VCaP (cell line): ENCODE data around the gene NACC2.

Experiments used
- H3K27ac ChIP-seq: fragments of 450-650 bp; 2 replicates; pipeline ENCODE4 v1.5.1; 2017
- TF ChIP-seq, protein P1 (sequence below): fragments of 450-650 bp; conservative IDR thresholded peaks from 2 replicates; pipeline ENCODE4 v1.5.1; 2017; ENCODE audit warnings: mild to moderate bottlenecking, moderate library complexity

Gene NACC2

DNA sequence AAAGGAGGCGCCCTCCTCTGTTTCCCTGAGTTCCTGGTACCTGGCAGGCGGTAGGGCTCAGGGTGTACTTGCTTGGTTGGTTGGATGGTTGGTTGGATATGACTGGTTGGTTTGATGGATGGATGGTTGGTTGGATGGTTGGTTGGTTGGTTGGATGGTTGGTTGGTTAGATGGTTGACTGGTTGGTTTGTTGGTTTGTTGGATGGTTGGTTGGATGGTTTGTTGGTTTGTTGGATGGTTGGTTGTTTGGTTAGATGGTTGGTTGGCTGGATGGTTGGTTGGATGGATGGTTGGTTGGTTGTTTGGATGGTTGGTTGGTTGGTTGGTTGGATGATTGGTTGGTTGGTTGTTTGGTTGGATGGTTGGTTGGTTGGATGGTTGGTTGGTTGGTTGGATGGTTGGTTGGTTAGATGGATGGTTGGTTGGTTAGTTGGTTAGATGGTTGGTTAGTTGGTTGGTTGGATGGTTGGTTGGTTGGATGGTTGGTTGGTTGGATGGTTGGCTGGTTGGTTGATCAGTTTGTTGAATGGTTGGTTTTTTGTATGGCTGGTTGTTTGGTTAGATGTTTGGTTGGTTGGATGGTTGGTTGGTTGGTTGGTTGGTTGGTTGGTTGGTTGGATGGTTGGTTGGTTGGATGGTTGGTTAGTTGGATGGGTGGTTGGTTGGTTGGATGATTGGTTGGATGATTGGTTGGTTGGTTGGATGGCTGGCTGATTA lies 30.0 kb upstream of the NACC2 start:
- no peak overlapping the region for H3K27ac ChIP-seq
- TF ChIP-seq, protein P1, sequence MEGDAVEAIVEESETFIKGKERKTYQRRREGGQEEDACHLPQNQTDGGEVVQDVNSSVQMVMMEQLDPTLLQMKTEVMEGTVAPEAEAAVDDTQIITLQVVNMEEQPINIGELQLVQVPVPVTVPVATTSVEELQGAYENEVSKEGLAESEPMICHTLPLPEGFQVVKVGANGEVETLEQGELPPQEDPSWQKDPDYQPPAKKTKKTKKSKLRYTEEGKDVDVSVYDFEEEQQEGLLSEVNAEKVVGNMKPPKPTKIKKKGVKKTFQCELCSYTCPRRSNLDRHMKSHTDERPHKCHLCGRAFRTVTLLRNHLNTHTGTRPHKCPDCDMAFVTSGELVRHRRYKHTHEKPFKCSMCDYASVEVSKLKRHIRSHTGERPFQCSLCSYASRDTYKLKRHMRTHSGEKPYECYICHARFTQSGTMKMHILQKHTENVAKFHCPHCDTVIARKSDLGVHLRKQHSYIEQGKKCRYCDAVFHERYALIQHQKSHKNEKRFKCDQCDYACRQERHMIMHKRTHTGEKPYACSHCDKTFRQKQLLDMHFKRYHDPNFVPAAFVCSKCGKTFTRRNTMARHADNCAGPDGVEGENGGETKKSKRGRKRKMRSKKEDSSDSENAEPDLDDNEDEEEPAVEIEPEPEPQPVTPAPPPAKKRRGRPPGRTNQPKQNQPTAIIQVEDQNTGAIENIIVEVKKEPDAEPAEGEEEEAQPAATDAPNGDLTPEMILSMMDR = no peak

DNA sequence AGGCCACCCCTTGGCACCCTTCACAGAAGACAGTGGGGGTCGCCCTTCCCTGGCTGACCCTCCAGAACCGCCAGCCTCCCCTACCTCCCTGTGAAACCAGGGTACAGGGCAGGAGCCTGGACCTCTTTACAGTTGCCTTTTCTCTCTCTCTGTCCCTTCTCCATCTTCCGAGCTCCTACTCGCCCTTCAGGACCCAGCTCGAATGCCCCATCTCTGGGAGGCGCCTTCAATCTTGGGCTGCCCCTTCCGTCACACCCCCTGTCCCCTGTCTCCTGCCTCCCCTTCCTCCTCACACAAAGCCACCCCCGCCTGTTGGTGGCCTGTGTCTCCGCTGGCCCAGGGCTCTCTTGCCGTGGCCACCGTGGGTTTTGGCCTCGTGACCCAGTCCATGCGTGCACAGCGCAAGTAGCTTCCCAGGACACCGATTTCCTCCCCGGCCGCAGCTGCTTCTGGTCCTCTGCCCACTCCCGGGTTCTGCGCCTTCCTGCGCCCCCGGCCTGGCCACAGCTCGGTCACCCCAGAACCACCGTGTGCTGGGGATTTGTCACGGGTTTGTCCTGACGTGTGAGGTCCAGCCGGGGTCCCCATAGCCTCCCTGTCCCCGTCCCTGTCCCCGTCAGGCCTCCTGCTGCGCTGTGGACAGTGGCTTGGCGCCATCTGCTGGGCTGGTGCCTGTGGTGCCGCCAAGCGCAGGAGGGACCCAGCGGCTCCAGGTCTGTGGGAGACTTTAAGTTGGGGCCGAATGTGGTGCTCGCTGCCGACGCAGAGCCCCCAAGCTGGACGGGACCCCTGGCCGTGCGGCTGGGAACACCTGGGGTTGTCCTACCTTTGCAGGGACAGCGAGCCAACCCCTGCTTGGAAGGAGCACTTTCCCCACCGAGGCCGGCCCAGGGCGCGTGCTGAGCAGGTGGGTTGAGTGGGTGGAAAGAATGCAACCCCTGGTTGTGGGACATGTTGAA lies 27.6 kb upstream of the NACC2 start:
- TF ChIP-seq, protein P1 = peak; percentile 99
- H3K27ac ChIP-seq = peak overlapping the region; percentile 60; the same call in 1 of the 2 replicates

DNA sequence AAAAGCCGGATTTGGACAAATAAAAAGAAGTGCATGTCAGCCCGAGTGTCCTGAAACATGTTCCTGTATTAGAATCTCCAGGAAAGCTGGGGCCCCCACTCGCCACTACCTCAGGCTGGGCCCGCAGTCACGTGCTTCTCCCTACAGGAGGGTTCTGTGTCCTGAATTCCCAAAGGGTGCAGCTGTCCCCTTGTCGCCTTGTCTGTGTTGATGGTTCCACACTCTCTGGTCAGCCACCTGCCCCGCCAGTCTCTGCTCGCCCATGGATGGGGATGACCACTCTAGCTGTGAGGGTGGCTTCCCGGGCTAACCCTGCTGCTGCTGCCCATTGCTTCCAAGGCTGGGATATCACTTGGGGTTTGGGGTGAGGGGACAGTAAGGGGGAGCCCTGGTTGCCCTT lies 26.7 kb upstream of the NACC2 start:
- TF ChIP-seq, protein P1 = no peak
- no peak overlapping the region for H3K27ac ChIP-seq

DNA sequence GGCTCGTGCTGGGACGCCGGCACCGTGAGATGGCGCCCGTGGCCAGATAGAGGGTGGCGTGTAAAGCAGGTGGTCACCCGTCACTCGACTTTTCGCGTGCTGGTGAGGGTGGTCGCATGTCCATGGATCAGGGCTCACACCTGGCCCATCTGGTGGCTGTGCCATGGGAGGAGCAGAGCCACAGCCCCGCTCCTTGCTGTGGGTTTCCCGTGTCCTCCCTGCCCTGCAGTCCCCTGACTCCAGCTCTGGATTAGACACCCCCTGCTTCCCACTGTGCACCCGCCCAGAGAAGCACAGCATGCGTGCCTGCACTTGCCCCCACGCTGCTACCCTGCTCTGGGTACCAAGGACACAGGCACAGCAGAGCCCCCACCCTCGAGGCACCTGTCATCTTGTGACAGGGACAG lies 25.4 kb upstream of the NACC2 start:
- H3K27ac ChIP-seq = peak overlapping the region; percentile 99
- TF ChIP-seq, protein P1 = no peak

DNA sequence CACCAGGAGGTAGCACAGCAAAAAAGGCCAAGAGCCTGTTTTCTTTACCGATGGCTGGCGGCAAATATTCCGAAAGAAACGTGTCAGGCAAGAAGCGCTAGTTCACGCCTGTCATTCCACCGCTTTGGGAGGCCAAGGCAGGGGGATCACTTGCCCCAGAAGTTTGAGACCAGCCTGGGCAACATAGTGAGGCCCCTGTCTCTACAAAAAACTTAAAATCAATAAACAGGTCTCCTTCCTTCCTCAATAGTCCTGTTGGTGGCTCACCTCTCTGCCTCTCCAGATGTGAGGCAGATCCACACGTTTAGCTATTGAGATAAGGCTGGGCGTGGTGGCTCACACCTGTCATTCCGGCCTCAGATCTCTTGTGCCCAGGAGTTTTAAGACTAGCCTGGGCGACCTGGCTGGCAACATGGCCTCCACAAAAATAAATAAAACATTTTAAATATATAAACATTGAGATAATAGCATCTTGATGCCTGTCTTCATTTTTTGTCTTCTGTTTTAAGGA lies 24.8 kb upstream of the NACC2 start:
- H3K27ac ChIP-seq = peak overlapping the region; percentile 99
- TF ChIP-seq, protein P1 = no peak

DNA sequence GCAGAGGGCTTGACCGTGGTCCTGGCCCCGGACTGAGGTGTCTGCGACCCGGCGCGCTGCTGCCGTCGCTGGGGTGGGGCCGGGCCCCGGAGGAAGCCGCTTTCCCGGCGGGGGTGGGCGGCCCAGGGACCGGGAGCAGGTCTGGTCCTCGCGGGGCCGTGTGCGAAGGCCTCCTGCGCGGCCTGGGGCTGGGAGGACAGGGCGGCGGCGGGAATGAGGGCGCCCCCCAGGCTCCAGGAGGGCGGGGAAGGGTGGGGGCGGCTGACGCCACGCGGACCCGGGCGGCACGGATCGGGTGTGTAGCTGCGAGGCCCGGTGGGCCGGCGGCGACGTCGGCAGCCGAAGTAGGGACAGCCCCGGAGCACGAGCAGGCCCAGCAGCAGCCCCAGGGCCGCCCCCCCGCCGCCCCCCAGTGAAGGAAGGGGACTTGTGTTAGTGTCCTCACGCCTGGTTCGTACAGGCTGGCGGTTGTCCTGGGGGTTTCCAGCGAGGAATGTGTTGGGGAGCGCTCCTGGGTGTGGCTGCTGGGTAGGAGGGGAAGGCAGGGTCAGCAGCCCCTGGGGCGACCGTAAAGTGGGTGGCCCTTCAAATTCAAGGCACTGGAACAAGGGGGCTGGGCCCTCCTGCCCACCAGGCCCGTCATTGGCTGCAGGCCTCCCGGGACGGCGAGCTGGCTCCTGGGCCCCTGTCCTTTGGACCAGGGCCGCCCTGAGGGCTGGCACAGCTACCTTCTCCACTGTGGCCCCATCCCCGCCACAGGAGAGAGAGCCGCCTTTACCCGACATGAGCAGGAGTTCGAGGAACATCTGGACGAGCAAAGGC lies 24.2 kb upstream of the NACC2 start:
- TF ChIP-seq, protein P1 = no peak; the same call in 1 of the 2 replicates
- peak overlapping the region; percentile 99 for H3K27ac ChIP-seq
